GM12878 (cell line): ENCODE measurements around the gene PCK2. TPM values are rescaled to one million over a fixed set of nuclear protein-coding genes. Genes with fewer than 3 reads are reported as not detected.

Experiments used
- BHLHE40 ChIP-seq, 2 experiments: fragments of 450-650 bp in 1 of 2; IDR thresholded peaks; 2 replicates each; pipeline ENCODE4 v1.6.1; 2011 to 2017; ENCODE audit warnings: low read depth in 2 of 2, borderline replicate concordance in 1 of 2, improper control_type of control experiment in 1 of 2, low read length in 1 of 2, mild to moderate bottlenecking in 1 of 2
- BMI1 ChIP-seq: fragments of 450-650 bp; IDR thresholded peaks from 2 replicates; pipeline ENCODE4 v1.6.1; 2016; ENCODE audit warnings: mild to moderate bottlenecking, moderate library complexity, borderline replicate concordance
- EGR1 ChIP-seq, 2 experiments: IDR thresholded peaks; 1 replicate in 1 of 2; 2 replicates in 1 of 2; pipeline ENCODE4 v1.6.1; 2011 to 2012; ENCODE audit warnings: low read depth in 2 of 2, low read length in 2 of 2, borderline replicate concordance in 1 of 2, mild to moderate bottlenecking in 1 of 2, moderate library complexity in 1 of 2
- HSF1 ChIP-seq: fragments of 150-350 bp; IDR thresholded peaks from 2 replicates; pipeline ENCODE4 v1.6.1; 2014; ENCODE audit warnings: mild to moderate bottlenecking, low read depth, low read length
- MLLT1 ChIP-seq: fragments of 450-650 bp; IDR thresholded peaks from 2 replicates; pipeline ENCODE4 v1.6.1; 2016; ENCODE audit warnings: mild to moderate bottlenecking
- PAX5 ChIP-seq: IDR thresholded peaks from 2 replicates; pipeline ENCODE4 v1.6.1; 2011; ENCODE audit warnings: low read depth, low read length, borderline replicate concordance
- SPI1 ChIP-seq: IDR thresholded peaks from 2 replicates; pipeline ENCODE4 v1.6.1; 2011; ENCODE audit warnings: low read depth, mild to moderate bottlenecking, low read length, moderate library complexity, borderline replicate concordance; ENCODE audit not compliant: insufficient read depth
- TAF1 ChIP-seq: IDR thresholded peaks from 2 replicates; pipeline ENCODE4 v1.6.1; 2011; ENCODE audit warnings: mild to moderate bottlenecking, low read depth, low read length, borderline replicate concordance
- TCF3 ChIP-seq: IDR thresholded peaks from 2 replicates; pipeline ENCODE4 v1.6.1; 2012; ENCODE audit warnings: low read depth, mild to moderate bottlenecking, low read length, borderline replicate concordance; ENCODE audit not compliant: insufficient read depth
- ZZZ3 ChIP-seq: IDR thresholded peaks from 2 replicates; pipeline ENCODE4 v1.6.1; 2011; ENCODE audit warnings: low read depth; ENCODE audit not compliant: control insufficient read depth, insufficient read length
- polyA plus RNA-seq, 11 experiments: library from polyadenylated mRNA; depleted of rRNA in 4 of 11; unstranded in 6 of 11; stranded (reverse) in 5 of 11; fragments of >200 nt; fragmentation: Nextera tagmentation in 4 of 11; fragmentation: Illumina TruSeq in 1 of 11; extraction: Ambion mirVana in 4 of 11; extraction: Trizol in 1 of 11; gene quantifications; 1 replicate in 1 of 11; 2 replicates in 10 of 11; pipeline versions ENCODE4 v1.2.1 to v1.2.3, GENCODE V29; 2011 to 2016; ENCODE audit warnings: inconsistent platforms in 2 of 11, missing spikeins in 2 of 11, low read depth in 1 of 11
- total RNA-seq, 4 experiments: library from RNA; depleted of rRNA in 3 of 4; stranded (reverse); fragments of >200 nt in 3 of 4; fragmentation: Illumina TruSeq in 1 of 4; extraction: Trizol in 1 of 4; gene quantifications; 2 replicates each; pipeline versions ENCODE4 v1.2.1 to v1.2.3, GENCODE V29; 2013 to 2021

The PCK2 gene
- total and polyA plus RNA-seq, 10 of the 15 experiments (the other 5 are each of a cell fraction or from before 2014, with no cell fraction given), result 6.6 to 110 (median 44.6) TPM

- TF ChIP-seq MLLT1, result no peak
- no peak for TF ChIP-seq ZZZ3
- TF ChIP-seq BMI1, result no peak
- TF ChIP-seq BHLHE40 (IDR thresholded peaks at IDR 0.05; ENCODE audit: borderline replicate concordance in 1 of 2, low read depth in 2 of 2, low read length in 1 of 2), result no peak
- no peak for TF ChIP-seq PAX5
- no peak for TF ChIP-seq SPI1
- no peak for TF ChIP-seq TAF1
- no peak for TF ChIP-seq EGR1 (IDR thresholded peaks at IDR 0.05; ENCODE audit: borderline replicate concordance in 1 of 2, low read depth in 2 of 2, low read length in 2 of 2)
- TF ChIP-seq HSF1, result no peak
- TF ChIP-seq TCF3, result no peak
These were observed 23.6 kb upstream of the PCK2 start (continued) for GRCh38 chr14:24070285-24071143.
